Tibial nerve (tissue), 3 donors: ENCODE results near the gene TMEM126B.
"Not testable (repeated sequence)": the region's sequence is repeated elsewhere in the genome, so short reads cannot be mapped to it uniquely, and the experiment has no call there.

ENCODE experiments used
- POLR2A ChIP-seq, 2 donors: fragments of 450-650 bp; IDR thresholded peaks; one replicate each; pipeline ENCODE4 v1.6.1; 2017; ENCODE audit warnings: antibody characterized with exemption in 2 of 2, mild to moderate bottlenecking in 2 of 2, moderate library complexity in 2 of 2
- TF ChIP-seq, protein P1 (sequence below), 5 experiments: fragments of 200-600 bp in 3 of 5; fragments of 450-650 bp in 2 of 5; sonication (generic) in 3 of 5; IDR thresholded peaks; one replicate each; pipeline ENCODE4 v1.5.1; 2016 to 2019; ENCODE audit warnings: antibody characterized with exemption in 5 of 5, mild to moderate bottlenecking in 3 of 5, moderate library complexity in 2 of 5

DNA sequence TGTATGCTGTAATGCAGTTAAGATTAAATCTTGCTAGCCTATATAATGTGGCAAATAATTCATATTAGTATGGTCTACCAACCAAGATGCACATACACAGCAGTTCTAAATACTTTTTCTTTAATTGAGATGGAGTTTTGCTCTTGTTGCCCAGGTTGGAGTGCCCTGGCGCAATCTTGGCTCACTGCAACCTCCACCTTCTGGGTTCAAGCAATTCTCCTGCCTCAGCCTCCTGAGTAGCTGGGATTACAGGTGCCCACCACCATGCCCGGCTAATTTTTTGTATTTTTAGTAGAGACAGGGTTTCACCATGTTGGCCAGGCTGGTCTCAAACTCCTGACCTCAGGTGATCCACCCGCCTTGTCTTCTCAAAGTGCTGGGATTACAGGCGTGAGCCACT lies 25.9 kb downstream of the TMEM126B start:
- TF ChIP-seq, protein P1, sequence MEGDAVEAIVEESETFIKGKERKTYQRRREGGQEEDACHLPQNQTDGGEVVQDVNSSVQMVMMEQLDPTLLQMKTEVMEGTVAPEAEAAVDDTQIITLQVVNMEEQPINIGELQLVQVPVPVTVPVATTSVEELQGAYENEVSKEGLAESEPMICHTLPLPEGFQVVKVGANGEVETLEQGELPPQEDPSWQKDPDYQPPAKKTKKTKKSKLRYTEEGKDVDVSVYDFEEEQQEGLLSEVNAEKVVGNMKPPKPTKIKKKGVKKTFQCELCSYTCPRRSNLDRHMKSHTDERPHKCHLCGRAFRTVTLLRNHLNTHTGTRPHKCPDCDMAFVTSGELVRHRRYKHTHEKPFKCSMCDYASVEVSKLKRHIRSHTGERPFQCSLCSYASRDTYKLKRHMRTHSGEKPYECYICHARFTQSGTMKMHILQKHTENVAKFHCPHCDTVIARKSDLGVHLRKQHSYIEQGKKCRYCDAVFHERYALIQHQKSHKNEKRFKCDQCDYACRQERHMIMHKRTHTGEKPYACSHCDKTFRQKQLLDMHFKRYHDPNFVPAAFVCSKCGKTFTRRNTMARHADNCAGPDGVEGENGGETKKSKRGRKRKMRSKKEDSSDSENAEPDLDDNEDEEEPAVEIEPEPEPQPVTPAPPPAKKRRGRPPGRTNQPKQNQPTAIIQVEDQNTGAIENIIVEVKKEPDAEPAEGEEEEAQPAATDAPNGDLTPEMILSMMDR (IDR thresholded peaks at IDR 0.05): not testable (repeated sequence)
- not testable (repeated sequence) for TF ChIP-seq POLR2A (IDR thresholded peaks at IDR 0.05)
